ENCODE results near the gene HDGF.

DNA sequence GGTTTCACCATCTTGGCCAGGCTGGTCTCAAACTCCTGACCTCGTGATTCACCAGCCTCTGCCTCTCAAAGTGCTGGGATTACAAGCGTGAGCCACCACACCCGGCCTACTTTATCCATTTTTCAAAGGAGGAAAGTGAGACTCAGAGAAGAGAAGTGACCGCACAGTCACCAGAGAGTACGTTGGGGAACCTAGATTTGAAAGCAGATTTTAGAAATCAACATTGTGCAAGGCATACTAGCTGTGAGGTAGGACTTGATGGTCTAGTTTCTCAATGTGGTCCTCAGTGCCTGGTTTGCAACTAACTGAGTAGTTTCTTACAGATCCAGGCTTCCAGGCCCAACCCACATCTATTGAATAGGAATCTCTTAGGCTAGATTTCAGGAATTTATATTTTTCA, 14.2 kb upstream of the HDGF start:
- TF ChIP-seq REST (IDR thresholded peaks at IDR 0.05; ENCODE audit: insufficient read depth in 1 of 2, low read depth in 2 of 2, low read length in 2 of 2) = no peak
- no peak for TF ChIP-seq POLR2AphosphoS5 (IDR thresholded peaks at IDR 0.05; ENCODE audit: low read depth, low read length)
- no peak for TF ChIP-seq TAF1 (IDR thresholded peaks at IDR 0.05; ENCODE audit: borderline replicate concordance, insufficient read depth, low read length)

Measured in PFSK-1 (cell line).